ENCODE measurements around the gene MAML3. TPM values are rescaled to one million over a fixed set of nuclear protein-coding genes. Genes with fewer than 3 reads are reported as not detected.

Gene MAML3
- total RNA-seq, 1 donor = 0.72 TPM

- H3K4me2 ChIP-seq (ENCODE audit: insufficient read depth, low read length) = no peak overlapping the region
- TF ChIP-seq, protein P1, sequence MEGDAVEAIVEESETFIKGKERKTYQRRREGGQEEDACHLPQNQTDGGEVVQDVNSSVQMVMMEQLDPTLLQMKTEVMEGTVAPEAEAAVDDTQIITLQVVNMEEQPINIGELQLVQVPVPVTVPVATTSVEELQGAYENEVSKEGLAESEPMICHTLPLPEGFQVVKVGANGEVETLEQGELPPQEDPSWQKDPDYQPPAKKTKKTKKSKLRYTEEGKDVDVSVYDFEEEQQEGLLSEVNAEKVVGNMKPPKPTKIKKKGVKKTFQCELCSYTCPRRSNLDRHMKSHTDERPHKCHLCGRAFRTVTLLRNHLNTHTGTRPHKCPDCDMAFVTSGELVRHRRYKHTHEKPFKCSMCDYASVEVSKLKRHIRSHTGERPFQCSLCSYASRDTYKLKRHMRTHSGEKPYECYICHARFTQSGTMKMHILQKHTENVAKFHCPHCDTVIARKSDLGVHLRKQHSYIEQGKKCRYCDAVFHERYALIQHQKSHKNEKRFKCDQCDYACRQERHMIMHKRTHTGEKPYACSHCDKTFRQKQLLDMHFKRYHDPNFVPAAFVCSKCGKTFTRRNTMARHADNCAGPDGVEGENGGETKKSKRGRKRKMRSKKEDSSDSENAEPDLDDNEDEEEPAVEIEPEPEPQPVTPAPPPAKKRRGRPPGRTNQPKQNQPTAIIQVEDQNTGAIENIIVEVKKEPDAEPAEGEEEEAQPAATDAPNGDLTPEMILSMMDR (IDR thresholded peaks at IDR 0.05; ENCODE audit: extremely low read depth, low read depth, low read length) = no peak
- H3K4me3 ChIP-seq (ENCODE audit: insufficient read depth, low read length) = no peak overlapping the region
- no peaks in the 10 kb centered on the region for H3K79me2 ChIP-seq (ENCODE audit: insufficient read depth, low read length)
- peaks cover 7% of the 10 kb centered on the region for H3K4me1 ChIP-seq (ENCODE audit: insufficient read depth, low read length)
- no peak overlapping the region for H2AFZ ChIP-seq (ENCODE audit: low read length)
- no peaks in the 10 kb centered on the region for H3K27me3 ChIP-seq (ENCODE audit: insufficient read depth, low read length)
- H3K36me3 ChIP-seq (ENCODE audit: insufficient read depth, low read length) = no peaks in the 10 kb centered on the region
- no peaks in the 10 kb centered on the region for H4K20me1 ChIP-seq (ENCODE audit: insufficient read depth, low read length)
- no peaks in the 10 kb centered on the region for H3K9me3 ChIP-seq (ENCODE audit: low read depth, low read length)
- no peak for DNase-seq (ENCODE audit: insufficient read length, low spot score, missing footprints)
- H3K27ac ChIP-seq (ENCODE audit: low read depth, low read length) = no peak overlapping the region
These were observed 40.3 kb downstream of the MAML3 start for GRCh38 chr4:140113653-140114052.

DNA sequence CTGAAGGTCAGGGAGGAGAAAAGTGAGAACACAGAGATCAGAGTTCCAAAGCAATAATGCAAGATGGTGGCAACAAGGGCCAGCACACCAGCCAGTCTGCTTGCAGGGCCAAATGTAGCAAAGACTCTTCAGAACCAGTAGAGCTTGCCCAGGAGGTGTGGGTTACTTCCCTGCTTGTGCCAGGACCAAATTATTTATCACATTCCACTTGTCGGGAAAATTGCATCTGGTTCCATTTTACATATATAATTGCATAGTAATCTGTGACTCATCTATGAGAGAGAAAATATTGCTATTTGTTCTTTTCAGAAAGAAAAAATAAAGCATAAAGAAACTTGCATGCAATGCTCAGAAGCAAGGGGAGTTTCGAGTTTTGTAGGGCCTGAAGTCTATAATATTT, 41.4 kb downstream of the MAML3 start:
- H3K27ac ChIP-seq (ENCODE audit: low read depth, low read length) = no peak overlapping the region
- TF ChIP-seq, protein P1 (IDR thresholded peaks at IDR 0.05; ENCODE audit: extremely low read depth, low read depth, low read length) = no peak
- H3K36me3 ChIP-seq (ENCODE audit: insufficient read depth, low read length) = no peaks in the 10 kb centered on the region
- no peaks in the 10 kb centered on the region for H4K20me1 ChIP-seq (ENCODE audit: insufficient read depth, low read length)
- H3K4me1 ChIP-seq (ENCODE audit: insufficient read depth, low read length) = peaks cover 7% of the 10 kb centered on the region
- DNase-seq (ENCODE audit: insufficient read length, low spot score, missing footprints) = no peak
- no peaks in the 10 kb centered on the region for H3K9me3 ChIP-seq (ENCODE audit: low read depth, low read length)
- no peaks in the 10 kb centered on the region for H3K27me3 ChIP-seq (ENCODE audit: insufficient read depth, low read length)
- no peak overlapping the region for H3K4me2 ChIP-seq (ENCODE audit: insufficient read depth, low read length)
- no peaks in the 10 kb centered on the region for H3K79me2 ChIP-seq (ENCODE audit: insufficient read depth, low read length)
- H3K4me3 ChIP-seq (ENCODE audit: insufficient read depth, low read length) = no peak overlapping the region
- H2AFZ ChIP-seq (ENCODE audit: low read length) = no peak overlapping the region

GRCh38 chr4:140111256-140111655, 42.7 kb downstream of the MAML3 start:
- Histone ChIP-seq H3K4me3 (ENCODE audit: insufficient read depth, low read length) (no peak overlapping the region), H3K4me1 (ENCODE audit: insufficient read depth, low read length) (no peaks in the 10 kb centered on the region), H3K4me2 (ENCODE audit: insufficient read depth, low read length) (no peak overlapping the region), H3K79me2 (ENCODE audit: insufficient read depth, low read length) (no peaks in the 10 kb centered on the region), H2AFZ (ENCODE audit: low read length) (no peak overlapping the region), H4K20me1 (ENCODE audit: insufficient read depth, low read length) (no peaks in the 10 kb centered on the region), H3K27ac (ENCODE audit: low read depth, low read length) (no peak overlapping the region), H3K9me3 (ENCODE audit: low read depth, low read length) (no peaks in the 10 kb centered on the region), H3K27me3 (ENCODE audit: insufficient read depth, low read length) (no peaks in the 10 kb centered on the region), H3K36me3 (ENCODE audit: insufficient read depth, low read length) (no peaks in the 10 kb centered on the region)
- no peak for DNase-seq (ENCODE audit: insufficient read length, low spot score, missing footprints)
- TF ChIP-seq, protein P1 (IDR thresholded peaks at IDR 0.05; ENCODE audit: extremely low read depth, low read depth, low read length) = no peak

DNA sequence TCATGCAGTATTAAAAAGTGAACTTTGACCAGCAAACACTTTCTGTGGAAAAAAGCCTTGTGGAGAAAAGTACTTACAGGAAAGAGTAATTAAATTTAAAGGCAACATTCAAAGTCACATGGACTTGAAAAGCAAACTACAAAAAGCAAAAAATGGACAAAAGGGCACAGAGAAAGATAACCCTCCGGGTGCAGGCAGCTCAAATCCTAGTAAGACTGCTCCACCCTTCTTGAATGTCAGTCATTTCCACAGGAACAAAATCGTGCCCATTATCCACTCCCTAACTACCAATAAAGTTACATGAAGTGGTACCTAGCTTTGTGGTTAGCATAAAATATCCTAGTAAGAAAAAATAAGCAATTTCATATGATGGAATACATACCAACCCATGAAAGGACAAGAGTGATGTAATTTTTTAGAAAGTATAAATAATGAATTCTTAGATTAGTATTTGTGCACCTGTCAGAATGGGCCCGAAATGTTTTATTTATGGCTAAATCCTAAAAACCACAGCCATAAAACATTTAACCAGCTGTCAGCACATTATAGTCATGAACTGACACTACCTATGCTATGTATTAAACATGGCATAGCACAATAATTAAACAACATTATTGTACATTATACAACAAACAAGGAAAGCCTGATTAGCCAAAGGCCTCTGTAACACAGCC, 43.3 kb downstream of the MAML3 start:
- DNase-seq (ENCODE audit: insufficient read length, low spot score, missing footprints) = no peak
- no peaks in the 10 kb centered on the region for H4K20me1 ChIP-seq (ENCODE audit: insufficient read depth, low read length)
- TF ChIP-seq, protein P1 (IDR thresholded peaks at IDR 0.05; ENCODE audit: extremely low read depth, low read depth, low read length) = no peak
- no peaks in the 10 kb centered on the region for H3K27me3 ChIP-seq (ENCODE audit: insufficient read depth, low read length)
- no peaks in the 10 kb centered on the region for H3K4me1 ChIP-seq (ENCODE audit: insufficient read depth, low read length)
- no peaks in the 10 kb centered on the region for H3K79me2 ChIP-seq (ENCODE audit: insufficient read depth, low read length)
- H3K9me3 ChIP-seq (ENCODE audit: low read depth, low read length) = no peaks in the 10 kb centered on the region
- H2AFZ ChIP-seq (ENCODE audit: low read length) = no peak overlapping the region
- H3K27ac ChIP-seq (ENCODE audit: low read depth, low read length) = no peak overlapping the region
- H3K4me2 ChIP-seq (ENCODE audit: insufficient read depth, low read length) = no peak overlapping the region
- no peaks in the 10 kb centered on the region for H3K36me3 ChIP-seq (ENCODE audit: insufficient read depth, low read length)
- no peak overlapping the region for H3K4me3 ChIP-seq (ENCODE audit: insufficient read depth, low read length)

All from osteoblast (primary cell).